Measurements from ENCODE around the gene ANKS1A.
A peak's percentile ranks its signal among the peaks of the same experiment; 100 is the strongest.

ANKS1A gene

DNA sequence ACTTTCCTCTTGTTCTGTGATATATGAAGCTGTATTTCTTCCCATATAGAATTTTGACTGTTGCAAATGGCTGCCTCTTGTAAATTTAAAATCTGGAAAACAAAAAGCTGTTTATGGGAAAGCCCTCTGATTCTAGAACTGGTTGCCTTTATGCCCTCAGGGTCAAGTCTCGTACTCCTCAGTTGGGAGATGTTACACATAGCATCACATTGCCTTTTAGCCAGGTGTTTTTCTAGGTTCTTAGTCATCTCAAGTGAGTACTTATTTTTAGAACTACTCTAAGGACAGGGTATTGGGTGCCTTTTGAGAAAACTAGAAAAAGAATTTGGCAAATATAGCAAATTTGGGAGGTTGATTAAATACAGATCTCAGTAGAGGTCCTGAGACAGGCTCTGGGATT is 58.5 kb downstream of the ANKS1A start:
- DNase-seq: peak; percentile 82
- Histone ChIP-seq H3K4me1 (ENCODE audit: low read length) (0 out of 2 replicates have a peak, but pooled peaks cover 5% of the 10 kb centered on the region), H3K4me2 (ENCODE audit: low read depth, low read length) (peak overlapping the region; percentile 38), H3K9me2 (replicated peaks; ENCODE audit: insufficient read depth, low read length) (no peaks in the 10 kb centered on the region), H2AFZ (ENCODE audit: low read length) (no peak overlapping the region), H3K9me3 (replicated peaks; ENCODE audit: insufficient read depth, low read length) (no peaks in the 10 kb centered on the region), H3K27ac (ENCODE audit: low read length) (peak overlapping the region; percentile 36; the same call in 1 of the 2 replicates), H3K9ac (ENCODE audit: low read length) (no peak overlapping the region), H3K36me3 (replicated peaks; ENCODE audit: insufficient read depth, low read length) (no peaks in the 10 kb centered on the region), H3F3A (ENCODE audit: insufficient read depth, low read length) (no peaks in the 10 kb centered on the region), H4K20me1 (ENCODE audit: insufficient read depth, low read length) (no peaks in the 10 kb centered on the region), H3K27me3 (replicated peaks; ENCODE audit: insufficient read depth, low read length) (no peaks in the 10 kb centered on the region), H3K79me2 (ENCODE audit: low read length) (no peaks in the 10 kb centered on the region), H3K4me3 (ENCODE audit: low read length) (no peak overlapping the region)
- TF ChIP-seq, protein P1, sequence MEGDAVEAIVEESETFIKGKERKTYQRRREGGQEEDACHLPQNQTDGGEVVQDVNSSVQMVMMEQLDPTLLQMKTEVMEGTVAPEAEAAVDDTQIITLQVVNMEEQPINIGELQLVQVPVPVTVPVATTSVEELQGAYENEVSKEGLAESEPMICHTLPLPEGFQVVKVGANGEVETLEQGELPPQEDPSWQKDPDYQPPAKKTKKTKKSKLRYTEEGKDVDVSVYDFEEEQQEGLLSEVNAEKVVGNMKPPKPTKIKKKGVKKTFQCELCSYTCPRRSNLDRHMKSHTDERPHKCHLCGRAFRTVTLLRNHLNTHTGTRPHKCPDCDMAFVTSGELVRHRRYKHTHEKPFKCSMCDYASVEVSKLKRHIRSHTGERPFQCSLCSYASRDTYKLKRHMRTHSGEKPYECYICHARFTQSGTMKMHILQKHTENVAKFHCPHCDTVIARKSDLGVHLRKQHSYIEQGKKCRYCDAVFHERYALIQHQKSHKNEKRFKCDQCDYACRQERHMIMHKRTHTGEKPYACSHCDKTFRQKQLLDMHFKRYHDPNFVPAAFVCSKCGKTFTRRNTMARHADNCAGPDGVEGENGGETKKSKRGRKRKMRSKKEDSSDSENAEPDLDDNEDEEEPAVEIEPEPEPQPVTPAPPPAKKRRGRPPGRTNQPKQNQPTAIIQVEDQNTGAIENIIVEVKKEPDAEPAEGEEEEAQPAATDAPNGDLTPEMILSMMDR (IDR thresholded peaks at IDR 0.05; ENCODE audit: low read length): no peak
- TF ChIP-seq EZH2 (optimal IDR thresholded peaks at IDR 0.05; ENCODE audit: low read depth, low read length): no peak
- no peak for TF ChIP-seq EZH2phosphoT487 (IDR thresholded peaks at IDR 0.05; ENCODE audit: low read length)

DNA sequence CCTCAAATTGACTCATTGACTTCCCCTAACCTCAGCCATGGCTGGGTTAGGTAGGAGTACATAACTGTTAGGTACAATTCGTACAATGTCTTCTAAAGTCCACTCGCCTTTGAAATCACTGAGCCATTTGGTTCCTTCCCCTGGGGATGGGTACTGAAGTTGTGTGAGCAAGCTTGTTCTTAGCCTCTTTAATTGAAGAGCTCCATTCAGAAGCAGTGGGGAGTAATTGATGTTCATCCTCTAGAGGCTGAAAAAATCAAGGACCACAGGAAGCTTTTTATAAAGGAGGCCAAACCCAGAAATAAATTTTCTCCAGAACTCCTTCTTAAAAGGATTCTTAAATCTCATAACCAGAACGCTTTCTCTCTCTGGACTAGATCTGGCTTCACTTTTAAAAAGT is 60.6 kb downstream of the ANKS1A start:
- H4K20me1 ChIP-seq (ENCODE audit: insufficient read depth, low read length): no peaks in the 10 kb centered on the region
- no peak overlapping the region for H3K9ac ChIP-seq (ENCODE audit: low read length)
- no peaks in the 10 kb centered on the region for H3K9me2 ChIP-seq (replicated peaks; ENCODE audit: insufficient read depth, low read length)
- DNase-seq: no peak
- no peaks in the 10 kb centered on the region for H3K27me3 ChIP-seq (replicated peaks; ENCODE audit: insufficient read depth, low read length)
- no peak overlapping the region for H3K4me2 ChIP-seq (ENCODE audit: low read depth, low read length)
- no peak overlapping the region for H2AFZ ChIP-seq (ENCODE audit: low read length)
- no peaks in the 10 kb centered on the region for H3K79me2 ChIP-seq (ENCODE audit: low read length)
- H3K36me3 ChIP-seq (replicated peaks; ENCODE audit: insufficient read depth, low read length): no peaks in the 10 kb centered on the region
- H3F3A ChIP-seq (ENCODE audit: insufficient read depth, low read length): no peaks in the 10 kb centered on the region
- 0 out of 2 replicates have a peak, but pooled peaks cover 5% of the 10 kb centered on the region for H3K4me1 ChIP-seq (ENCODE audit: low read length)
- H3K27ac ChIP-seq (ENCODE audit: low read length): no peak overlapping the region
- TF ChIP-seq, protein P1 (IDR thresholded peaks at IDR 0.05; ENCODE audit: low read length): no peak
- TF ChIP-seq EZH2phosphoT487 (IDR thresholded peaks at IDR 0.05; ENCODE audit: low read length) (no peak), EZH2 (optimal IDR thresholded peaks at IDR 0.05; ENCODE audit: low read depth, low read length) (no peak)
- no peak overlapping the region for H3K4me3 ChIP-seq (ENCODE audit: low read length)
- no peaks in the 10 kb centered on the region for H3K9me3 ChIP-seq (replicated peaks; ENCODE audit: insufficient read depth, low read length)

DNA sequence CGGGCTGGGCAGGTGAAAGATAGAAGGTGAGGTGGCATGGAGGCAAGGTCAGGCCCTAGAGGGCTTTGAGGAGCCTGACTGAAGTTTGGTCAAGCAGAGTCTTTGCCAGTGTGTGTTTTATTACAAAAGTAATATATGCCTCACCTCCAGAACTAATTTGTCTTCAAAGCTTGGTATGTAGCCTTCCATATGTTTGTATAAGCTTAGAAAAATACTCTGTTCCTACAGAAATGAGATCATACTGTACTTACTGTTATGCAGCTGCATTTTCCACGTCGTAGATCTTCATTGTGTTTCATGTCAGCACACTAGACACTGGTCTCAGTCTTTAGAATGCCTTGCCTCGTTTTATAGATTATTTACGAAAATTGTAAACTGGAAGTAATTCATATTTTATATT is 61.8 kb downstream of the ANKS1A start:
- Histone ChIP-seq H3K36me3 (replicated peaks; ENCODE audit: insufficient read depth, low read length) (no peaks in the 10 kb centered on the region), H3K27me3 (replicated peaks; ENCODE audit: insufficient read depth, low read length) (no peaks in the 10 kb centered on the region), H3K9me3 (replicated peaks; ENCODE audit: insufficient read depth, low read length) (no peaks in the 10 kb centered on the region), H3K79me2 (ENCODE audit: low read length) (no peaks in the 10 kb centered on the region), H2AFZ (ENCODE audit: low read length) (no peak overlapping the region), H3K9ac (ENCODE audit: low read length) (no peak overlapping the region), H3K4me1 (ENCODE audit: low read length) (0 out of 2 replicates have a peak, but pooled peaks cover 5% of the 10 kb centered on the region), H3K9me2 (replicated peaks; ENCODE audit: insufficient read depth, low read length) (no peaks in the 10 kb centered on the region), H3K4me2 (ENCODE audit: low read depth, low read length) (no peak overlapping the region), H3F3A (ENCODE audit: insufficient read depth, low read length) (no peaks in the 10 kb centered on the region), H4K20me1 (ENCODE audit: insufficient read depth, low read length) (no peaks in the 10 kb centered on the region), H3K4me3 (ENCODE audit: low read length) (no peak overlapping the region), H3K27ac (ENCODE audit: low read length) (no peak overlapping the region)
- TF ChIP-seq EZH2 (optimal IDR thresholded peaks at IDR 0.05; ENCODE audit: low read depth, low read length) (no peak), EZH2phosphoT487 (IDR thresholded peaks at IDR 0.05; ENCODE audit: low read length) (no peak)
- TF ChIP-seq, protein P1 (IDR thresholded peaks at IDR 0.05; ENCODE audit: low read length): no peak
- no peak for DNase-seq

Measured in MM.1S (cell line).